ENCODE data around the gene PLEKHA1.

The PLEKHA1 gene

GRCh38 chr10:122475591-122476332 lies 101.3 kb downstream of the PLEKHA1 start:
- no peak for DNase-seq (ENCODE audit: low read depth in 2 of 3, low spot score in 2 of 3)

- no peak for DNase-seq (ENCODE audit: low read depth in 2 of 3, low spot score in 2 of 3)
These were observed 101.8 kb downstream of the PLEKHA1 start for GRCh38 chr10:122476333-122476695.

DNA sequence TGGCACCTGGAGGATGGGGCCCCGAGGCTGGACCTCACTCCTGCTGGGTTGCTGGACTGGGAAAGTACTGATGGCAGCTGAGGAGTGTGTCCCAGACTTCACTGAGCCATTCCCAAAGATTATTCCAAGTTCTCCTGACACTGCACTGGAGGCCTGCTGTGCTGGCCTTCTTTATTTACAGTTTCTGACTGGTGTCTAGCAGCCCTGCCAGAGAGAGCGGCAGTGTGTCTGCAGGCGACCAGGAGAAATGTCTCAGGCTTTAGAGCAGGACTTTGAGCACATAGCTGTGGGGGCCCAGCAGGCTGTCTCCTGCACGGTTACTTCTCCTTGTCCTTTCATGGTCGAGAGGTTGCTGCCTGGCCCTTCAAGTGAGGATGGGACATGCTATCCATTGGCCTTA lies 102.9 kb downstream of the PLEKHA1 start:
- DNase-seq (ENCODE audit: low read depth in 2 of 3, low spot score in 2 of 3): no peak

DNA sequence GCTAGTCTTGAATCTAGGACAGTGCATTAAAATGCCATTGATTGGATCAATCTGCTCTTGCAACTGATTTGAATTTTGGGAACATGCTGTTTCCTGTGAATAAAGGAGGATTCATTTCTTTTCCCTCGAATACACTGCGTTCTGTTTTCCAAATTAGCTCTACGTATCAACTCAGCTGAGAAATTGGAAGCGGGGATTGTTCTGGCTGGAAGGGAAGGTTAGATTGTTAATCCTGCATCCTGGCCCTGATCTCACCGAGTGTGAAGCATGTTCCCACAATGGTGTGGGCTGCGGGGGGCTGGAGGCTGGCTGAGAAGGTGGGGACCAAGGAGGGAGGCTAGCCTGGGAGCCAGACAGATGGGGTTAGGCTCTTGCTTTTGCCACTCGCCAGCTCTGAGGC lies 104.5 kb downstream of the PLEKHA1 start:
- DNase-seq (ENCODE audit: low read depth in 2 of 3, low spot score in 2 of 3): no peak

GRCh38 chr10:122480146-122480833 lies 105.8 kb downstream of the PLEKHA1 start:
- no peak for DNase-seq (ENCODE audit: low read depth in 2 of 3, low spot score in 2 of 3)

GRCh38 chr10:122481296-122482056 lies 107.0 kb downstream of the PLEKHA1 start:
- DNase-seq (ENCODE audit: low read depth in 2 of 3, low spot score in 2 of 3): no peak
